HEK293 (cell line): Measurements from ENCODE around the gene ZNF302.

Experiments
- CTCF ChIA-PET: fragments of 350-600 bp; formaldehyde crosslinking; extraction: SDS; loops from one replicate; lab custom pipeline; 2021; ENCODE audit warnings: antibody characterized with exemption; lab: Yijun Ruan, JAX
- POLR2A ChIA-PET: fragments of 300-600 bp; formaldehyde crosslinking; extraction: SDS; loops from one replicate; lab custom pipeline; 2020; ENCODE audit warnings: antibody characterized with exemption, inconsistent platforms; lab: Yijun Ruan, JAX
- H3K27ac ChIP-seq: fragments of 200-500 bp; sonication (Bioruptor generic); 2 replicates; pipeline ENCODE4 v1.5.1; 2014; ENCODE audit warnings: low read depth, low read length, control low read depth, inconsistent platforms; ENCODE audit errors: extremely low read depth
- H3K36me3 ChIP-seq, 2 experiments: fragments of 200-500 bp in 1 of 2; sonication (Bioruptor generic) in 1 of 2; 1 replicate in 1 of 2; 2 replicates in 1 of 2; pipeline ENCODE4 v1.5.1; 2014 to 2017; ENCODE audit warnings: inconsistent platforms in 2 of 2, low read length in 2 of 2; ENCODE audit not compliant: control insufficient read depth in 2 of 2, insufficient read depth in 1 of 2
- H3K4me1 ChIP-seq: fragments of 200-500 bp; sonication (Bioruptor generic); 2 replicates; pipeline ENCODE4 v1.5.1; 2014; ENCODE audit warnings: mild to moderate bottlenecking, low read length, inconsistent platforms; ENCODE audit not compliant: control insufficient read depth, insufficient read depth
- H3K4me3 ChIP-seq: 2 replicates; pipeline ENCODE4 v1.5.1; 2011; ENCODE audit warnings: low read depth, mild to moderate bottlenecking, control low read depth, low read length, moderate library complexity
- H3K9me3 ChIP-seq: fragments of 200-500 bp; sonication (Bioruptor generic); 2 replicates; pipeline ENCODE4 v1.5.1; 2014; ENCODE audit warnings: low read depth, low read length, inconsistent platforms; ENCODE audit not compliant: control insufficient read depth, insufficient read depth
- EGR2 ChIP-seq: fragments of 450-650 bp; formaldehyde crosslinking; IDR thresholded peaks from 2 replicates; pipeline ENCODE4 v1.5.1; 2016; ENCODE audit warnings: low read depth, missing biosample characterization, missing genetic modification characterization
- GLIS1 ChIP-seq: fragments of 450-650 bp; formaldehyde crosslinking; IDR thresholded peaks from 2 replicates; pipeline ENCODE4 v1.5.1; 2016; ENCODE audit warnings: missing biosample characterization, missing genetic modification characterization
- INSM2 ChIP-seq: fragments of 450-650 bp; formaldehyde crosslinking; IDR thresholded peaks from 2 replicates; pipeline ENCODE4 v1.5.1; 2016; ENCODE audit warnings: missing biosample characterization, missing genetic modification characterization
- KLF10 ChIP-seq: fragments of 450-650 bp; IDR thresholded peaks from 2 replicates; pipeline ENCODE4 v1.5.1; 2018; ENCODE audit warnings: missing biosample characterization, mild to moderate bottlenecking, missing genetic modification characterization
- REPIN1 ChIP-seq: fragments of 450-650 bp; formaldehyde crosslinking; IDR thresholded peaks from 2 replicates; pipeline ENCODE4 v1.5.1; 2017; ENCODE audit warnings: missing biosample characterization, missing genetic modification characterization, low read depth
- SALL2 ChIP-seq: fragments of 450-650 bp; formaldehyde crosslinking; IDR thresholded peaks from 2 replicates; pipeline ENCODE4 v1.5.0; 2017; ENCODE audit warnings: missing biosample characterization, mild to moderate bottlenecking, missing genetic modification characterization, borderline replicate concordance
- ZBTB17 ChIP-seq: fragments of 450-650 bp; formaldehyde crosslinking; IDR thresholded peaks from 2 replicates; pipeline ENCODE4 v1.5.1; 2016; ENCODE audit warnings: missing biosample characterization, missing genetic modification characterization
- ZBTB21 ChIP-seq: fragments of 450-650 bp; formaldehyde crosslinking; IDR thresholded peaks from 2 replicates; pipeline ENCODE4 v1.5.1; 2017; ENCODE audit warnings: missing biosample characterization, missing genetic modification characterization
- ZFHX2 ChIP-seq: fragments of 450-650 bp; formaldehyde crosslinking; conservative IDR thresholded peaks from 2 replicates; pipeline ENCODE4 v1.5.1; 2016; ENCODE audit warnings: missing biosample characterization, missing genetic modification characterization
- ZNF10 ChIP-seq: fragments of 450-650 bp; formaldehyde crosslinking; IDR thresholded peaks from 2 replicates; pipeline ENCODE4 v1.5.1; 2017; ENCODE audit warnings: missing biosample characterization, missing genetic modification characterization
- ZNF133 ChIP-seq: fragments of 450-650 bp; formaldehyde crosslinking; IDR thresholded peaks from 2 replicates; pipeline ENCODE4 v1.5.1; 2016; ENCODE audit warnings: missing biosample characterization, missing genetic modification characterization
- ZNF169 ChIP-seq: fragments of 450-650 bp; formaldehyde crosslinking; IDR thresholded peaks from 2 replicates; pipeline ENCODE4 v1.5.1; 2016; ENCODE audit warnings: missing biosample characterization, missing genetic modification characterization
- ZNF239 ChIP-seq: fragments of 450-650 bp; formaldehyde crosslinking; IDR thresholded peaks from 2 replicates; pipeline ENCODE4 v1.5.1; 2016; ENCODE audit warnings: missing biosample characterization, missing genetic modification characterization
- ZNF280D ChIP-seq: fragments of 450-650 bp; formaldehyde crosslinking; IDR thresholded peaks from 2 replicates; pipeline ENCODE4 v1.5.1; 2016; ENCODE audit warnings: missing biosample characterization, missing genetic modification characterization
- ZNF341 ChIP-seq: fragments of 450-650 bp; formaldehyde crosslinking; IDR thresholded peaks from 2 replicates; pipeline ENCODE4; 2016; ENCODE audit warnings: low read depth, missing biosample characterization, missing genetic modification characterization
- ZNF433 ChIP-seq: fragments of 450-650 bp; formaldehyde crosslinking; IDR thresholded peaks from 2 replicates; pipeline ENCODE4 v1.5.1; 2016; ENCODE audit warnings: missing biosample characterization, missing genetic modification characterization, low read depth
- ZNF621 ChIP-seq: fragments of 450-650 bp; formaldehyde crosslinking; IDR thresholded peaks from 2 replicates; pipeline ENCODE4 v1.5.1; 2017; ENCODE audit warnings: missing biosample characterization, missing genetic modification characterization
- ZNF76 ChIP-seq: fragments of 450-650 bp; formaldehyde crosslinking; IDR thresholded peaks from 2 replicates; pipeline ENCODE4; 2016; ENCODE audit warnings: low read depth, missing biosample characterization, missing genetic modification characterization, borderline replicate concordance
- ZNF776 ChIP-seq: fragments of 450-650 bp; formaldehyde crosslinking; IDR thresholded peaks from 2 replicates; pipeline ENCODE4 v1.5.0; 2017; ENCODE audit warnings: missing biosample characterization, missing genetic modification characterization, borderline replicate concordance
- ZSCAN4 ChIP-seq: fragments of 450-650 bp; formaldehyde crosslinking; IDR thresholded peaks from 2 replicates; pipeline ENCODE4 v1.5.1; 2017; ENCODE audit warnings: missing biosample characterization, missing genetic modification characterization
- TF ChIP-seq, protein P1 (sequence below): fragments of 450-650 bp; formaldehyde crosslinking; IDR thresholded peaks from 2 replicates; pipeline ENCODE4 v1.5.1; 2016; ENCODE audit warnings: missing biosample characterization, missing genetic modification characterization
- TF ChIP-seq, protein P2 (sequence below): fragments of 450-650 bp; formaldehyde crosslinking; IDR thresholded peaks from 2 replicates; pipeline ENCODE4 v1.5.1; 2016; ENCODE audit warnings: missing biosample characterization, missing genetic modification characterization
- TF ChIP-seq, protein P3 (sequence below): fragments of 450-650 bp; formaldehyde crosslinking; IDR thresholded peaks from 2 replicates; pipeline ENCODE4 v1.5.1; 2016; ENCODE audit warnings: missing biosample characterization, missing genetic modification characterization

Gene ZNF302

DNA sequence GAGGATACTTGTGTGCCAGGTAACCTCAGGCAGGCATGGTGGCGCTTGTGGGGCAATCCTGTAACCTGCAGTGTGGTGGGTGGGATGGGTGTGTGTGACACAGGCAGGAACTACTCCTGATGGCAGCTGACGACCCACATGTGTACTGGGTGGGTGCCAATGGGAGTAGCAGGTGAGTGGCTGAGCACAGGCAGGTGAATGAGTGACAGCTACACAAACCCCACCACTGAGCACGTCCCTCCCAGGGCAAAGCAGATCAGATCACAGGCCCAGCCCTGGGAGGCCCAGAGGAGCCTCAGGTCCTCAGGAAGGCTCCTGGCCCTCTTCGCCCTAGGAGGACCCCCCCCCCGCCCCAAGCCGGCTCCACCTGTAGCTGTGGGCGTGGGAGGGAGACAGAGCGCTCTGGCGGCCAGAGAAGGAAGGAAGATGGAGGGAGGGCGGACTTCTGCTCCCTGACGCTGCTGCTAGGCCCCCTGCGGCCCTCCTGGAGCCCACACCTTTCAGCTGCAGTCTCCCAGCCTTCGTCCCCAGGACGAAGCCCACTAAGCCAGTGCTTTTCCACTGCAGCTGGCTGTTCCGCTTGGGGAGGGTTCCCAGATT lies 55.2 kb downstream of the ZNF302 start (continued):
- TF ChIP-seq ZBTB21 (no peak), GLIS1 (tag by site-specific recombination) (peak; percentile 25; the same call in 1 of the 2 replicates)

DNA sequence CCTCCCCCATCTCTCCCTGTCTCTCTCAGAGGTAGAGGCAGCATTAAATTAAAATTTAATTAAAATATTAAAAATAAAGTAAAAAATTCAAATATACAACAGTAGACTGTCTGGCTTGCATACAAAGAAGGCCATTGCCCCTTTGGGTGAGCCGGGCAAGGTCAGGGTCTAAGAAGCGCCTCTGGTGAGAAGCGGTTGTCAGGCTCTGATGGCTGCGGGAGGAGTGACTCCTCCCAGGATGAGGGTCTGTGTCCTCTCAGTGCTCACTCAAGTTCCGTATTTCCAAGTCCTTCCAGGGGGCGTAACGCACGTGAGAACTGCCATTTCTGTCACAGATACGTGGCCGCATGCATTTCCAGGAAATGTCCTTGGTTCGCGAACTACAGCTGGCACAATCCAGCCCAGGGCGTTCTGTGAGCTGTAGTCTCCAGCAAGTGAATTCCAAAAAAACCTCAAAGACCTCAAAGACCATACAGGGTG lies 55.8 kb downstream of the ZNF302 start:
- Histone ChIP-seq H3K9me3 (peaks cover 8% of the 10 kb centered on the region), H3K4me1 (peaks cover 14% of the 10 kb centered on the region), H3K4me3 (peak overlapping the region; percentile 68), H3K27ac (peak overlapping the region; percentile 96), H3K36me3 (peaks cover 27 to 29% of the 10 kb centered on the region in 2 experiments)
- ChIA-PET POLR2A (interaction anchor here (1.0 to 2.2 kb wide), 5 partner anchors 39 to 194 kb away, joined by 3 to 24 read pairs (median 3); partner anchors contain the start of genes SCGB2B2, ZNF30 and ZNF302), CTCF (interaction anchor here (0.8 to 2.7 kb wide), 4 partner anchors 21 to 403 kb away, joined by 3 to 7 read pairs (median 4); no protein-coding TSS in a partner anchor)
- TF ChIP-seq REPIN1 (tag by site-specific recombination) (peak; percentile 69; the same call in 1 of the 2 replicates), SALL2 (no peak), ZBTB17 (tag by site-specific recombination) (no peak), ZNF776 (tag by site-specific recombination) (no peak), ZSCAN4 (tag by site-specific recombination) (no peak), ZNF280D (no peak), KLF10 (no peak), ZNF133 (tag by site-specific recombination) (peak; percentile 30; the same call in 1 of the 2 replicates), ZFHX2 (tag by site-specific recombination) (no peak; the same call in 1 of the 2 replicates), EGR2 (tag by site-specific recombination) (0 out of 2 replicates have a peak, but pooled peaks have one; percentile 25), ZNF341 (tag by site-specific recombination) (peak; percentile 90), ZNF169 (tag by site-specific recombination) (no peak), ZNF10 (tag by site-specific recombination) (0 out of 2 replicates have a peak, but pooled peaks have one; percentile 5), ZNF621 (no peak), ZNF76 (no peak), ZNF239 (tag by site-specific recombination) (no peak; the same call in 1 of the 2 replicates), INSM2 (tag by site-specific recombination) (no peak), ZNF433 (tag by site-specific recombination) (no peak; the same call in 1 of the 2 replicates)
- TF ChIP-seq, protein P1, sequence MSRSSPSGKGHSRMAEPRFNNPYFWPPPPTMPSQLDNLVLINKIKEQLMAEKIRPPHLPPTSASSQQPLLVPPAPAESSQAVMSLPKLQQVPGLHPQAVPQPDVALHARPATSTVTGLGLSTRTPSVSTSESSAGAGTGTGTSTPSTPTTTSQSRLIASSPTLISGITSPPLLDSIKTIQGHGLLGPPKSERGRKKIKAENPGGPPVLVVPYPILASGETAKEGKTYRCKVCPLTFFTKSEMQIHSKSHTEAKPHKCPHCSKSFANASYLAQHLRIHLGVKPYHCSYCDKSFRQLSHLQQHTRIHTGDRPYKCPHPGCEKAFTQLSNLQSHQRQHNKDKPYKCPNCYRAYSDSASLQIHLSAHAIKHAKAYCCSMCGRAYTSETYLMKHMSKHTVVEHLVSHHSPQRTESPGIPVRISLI: no peak
- TF ChIP-seq, protein P2, sequence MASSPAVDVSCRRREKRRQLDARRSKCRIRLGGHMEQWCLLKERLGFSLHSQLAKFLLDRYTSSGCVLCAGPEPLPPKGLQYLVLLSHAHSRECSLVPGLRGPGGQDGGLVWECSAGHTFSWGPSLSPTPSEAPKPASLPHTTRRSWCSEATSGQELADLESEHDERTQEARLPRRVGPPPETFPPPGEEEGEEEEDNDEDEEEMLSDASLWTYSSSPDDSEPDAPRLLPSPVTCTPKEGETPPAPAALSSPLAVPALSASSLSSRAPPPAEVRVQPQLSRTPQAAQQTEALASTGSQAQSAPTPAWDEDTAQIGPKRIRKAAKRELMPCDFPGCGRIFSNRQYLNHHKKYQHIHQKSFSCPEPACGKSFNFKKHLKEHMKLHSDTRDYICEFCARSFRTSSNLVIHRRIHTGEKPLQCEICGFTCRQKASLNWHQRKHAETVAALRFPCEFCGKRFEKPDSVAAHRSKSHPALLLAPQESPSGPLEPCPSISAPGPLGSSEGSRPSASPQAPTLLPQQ (tag by site-specific recombination): 0 out of 2 replicates have a peak, but pooled peaks have one; percentile 65
- TF ChIP-seq, protein P3, sequence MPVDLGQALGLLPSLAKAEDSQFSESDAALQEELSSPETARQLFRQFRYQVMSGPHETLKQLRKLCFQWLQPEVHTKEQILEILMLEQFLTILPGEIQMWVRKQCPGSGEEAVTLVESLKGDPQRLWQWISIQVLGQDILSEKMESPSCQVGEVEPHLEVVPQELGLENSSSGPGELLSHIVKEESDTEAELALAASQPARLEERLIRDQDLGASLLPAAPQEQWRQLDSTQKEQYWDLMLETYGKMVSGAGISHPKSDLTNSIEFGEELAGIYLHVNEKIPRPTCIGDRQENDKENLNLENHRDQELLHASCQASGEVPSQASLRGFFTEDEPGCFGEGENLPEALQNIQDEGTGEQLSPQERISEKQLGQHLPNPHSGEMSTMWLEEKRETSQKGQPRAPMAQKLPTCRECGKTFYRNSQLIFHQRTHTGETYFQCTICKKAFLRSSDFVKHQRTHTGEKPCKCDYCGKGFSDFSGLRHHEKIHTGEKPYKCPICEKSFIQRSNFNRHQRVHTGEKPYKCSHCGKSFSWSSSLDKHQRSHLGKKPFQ (tag by site-specific recombination): 0 out of 2 replicates have a peak, but pooled peaks have one; percentile 72
